AML-193 (cell line): Measurements from ENCODE around the gene MRM1.
"Not testable (repeated sequence)": the region's sequence is repeated elsewhere in the genome, so short reads cannot be mapped to it uniquely, and the experiment has no call there.

Experiments used
- DNase-seq, 2 experiments: peaks; one replicate each; lab custom pipeline; 2025; lab: John Stamatoyannopoulos, UW

MRM1 gene

DNA sequence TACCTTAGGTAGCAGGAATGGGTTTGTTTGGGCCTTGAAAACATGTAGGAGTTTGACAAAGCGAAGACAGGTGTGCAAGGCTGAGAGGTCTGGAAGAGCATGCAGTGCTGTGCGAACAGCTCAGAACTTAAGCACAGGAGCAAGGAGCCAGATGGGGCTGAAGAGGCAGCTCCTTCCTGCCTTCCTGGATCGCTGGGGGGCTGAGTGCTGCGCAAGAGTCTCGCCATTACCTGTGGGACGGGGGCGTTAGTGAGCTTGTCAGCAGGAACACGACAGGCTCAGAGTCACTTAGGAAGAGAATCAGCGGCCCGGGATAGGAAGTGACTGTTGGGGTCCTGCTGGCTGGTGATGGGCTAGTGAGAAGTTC lies 464 bp upstream of the MRM1 start:
- no peak for DNase-seq

DNA sequence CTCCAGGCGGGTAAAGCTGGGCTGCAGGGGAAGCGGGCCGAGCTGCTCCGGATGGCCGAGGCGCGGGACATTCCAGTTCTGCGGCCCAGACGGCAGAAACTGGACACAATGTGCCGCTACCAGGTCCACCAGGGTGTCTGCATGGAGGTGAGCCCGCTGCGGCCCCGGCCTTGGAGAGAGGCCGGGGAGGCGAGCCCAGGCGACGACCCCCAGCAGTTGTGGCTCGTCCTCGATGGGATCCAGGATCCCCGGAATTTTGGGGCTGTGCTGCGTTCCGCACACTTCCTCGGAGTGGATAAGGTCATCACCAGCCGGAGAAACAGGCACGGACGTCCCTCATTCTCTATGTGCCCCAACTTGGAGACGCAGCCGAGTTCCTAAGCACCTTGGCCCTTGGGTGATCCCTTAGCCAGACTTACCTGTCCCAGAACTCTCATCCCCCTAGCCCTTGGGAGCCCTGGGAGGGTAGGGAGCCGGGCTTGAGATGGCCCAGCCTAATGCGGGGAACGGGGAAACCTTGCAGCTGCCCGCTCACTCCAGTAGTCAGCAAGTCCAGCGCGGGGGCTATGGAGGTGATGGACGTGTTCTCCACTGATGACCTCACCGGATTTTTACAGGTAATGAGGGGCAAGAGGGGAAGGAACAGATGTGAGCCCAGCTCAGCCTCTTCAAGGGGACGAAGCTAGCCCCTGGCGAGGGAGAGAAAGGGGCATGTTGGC lies 806 bp downstream of the MRM1 start:
- no peak for DNase-seq

DNA sequence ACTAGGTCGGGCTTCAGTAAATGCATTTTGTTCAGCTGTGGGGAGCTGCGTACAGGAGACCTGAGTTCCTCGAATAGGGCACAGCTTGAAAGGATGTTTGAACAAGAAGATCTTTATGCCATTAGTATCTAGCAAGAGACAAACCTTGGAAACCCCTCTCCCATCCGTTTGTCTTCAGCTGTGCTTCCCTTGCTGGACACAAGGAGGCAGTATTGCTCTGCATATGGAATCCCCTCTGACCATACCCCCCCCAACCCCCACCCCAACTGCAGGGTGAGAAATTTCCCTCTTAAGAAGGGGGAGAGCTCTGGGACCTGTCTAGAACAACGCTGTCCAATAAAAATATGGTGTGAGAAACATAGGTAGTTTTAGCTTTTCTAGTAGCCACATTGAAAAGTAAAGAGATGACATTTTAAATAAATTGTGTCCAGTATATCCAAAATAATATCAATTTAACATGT lies 1.6 kb downstream of the MRM1 start:
- DNase-seq, result peak; percentile 81 to 82

DNA sequence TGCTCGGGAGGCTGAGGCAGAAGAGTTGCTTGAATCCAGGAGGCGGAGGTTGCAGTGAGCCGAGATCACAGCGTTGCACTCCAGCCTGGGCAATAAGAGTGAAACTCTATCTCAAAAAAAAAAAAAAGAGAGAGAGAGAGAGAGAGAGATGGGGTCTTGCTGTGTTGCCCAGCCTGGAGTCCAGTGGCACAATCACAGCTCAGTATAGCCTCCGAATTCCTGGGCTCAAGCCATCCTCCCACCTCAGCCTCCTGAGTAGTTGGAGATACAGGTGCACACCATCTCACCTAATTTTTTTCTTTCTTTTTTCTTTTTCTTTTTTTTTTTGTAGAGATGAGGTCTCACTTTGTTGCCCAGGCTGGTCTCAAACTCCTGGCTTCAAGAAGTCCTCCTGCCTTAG lies 3.6 kb downstream of the MRM1 start:
- not testable (repeated sequence) for DNase-seq

DNA sequence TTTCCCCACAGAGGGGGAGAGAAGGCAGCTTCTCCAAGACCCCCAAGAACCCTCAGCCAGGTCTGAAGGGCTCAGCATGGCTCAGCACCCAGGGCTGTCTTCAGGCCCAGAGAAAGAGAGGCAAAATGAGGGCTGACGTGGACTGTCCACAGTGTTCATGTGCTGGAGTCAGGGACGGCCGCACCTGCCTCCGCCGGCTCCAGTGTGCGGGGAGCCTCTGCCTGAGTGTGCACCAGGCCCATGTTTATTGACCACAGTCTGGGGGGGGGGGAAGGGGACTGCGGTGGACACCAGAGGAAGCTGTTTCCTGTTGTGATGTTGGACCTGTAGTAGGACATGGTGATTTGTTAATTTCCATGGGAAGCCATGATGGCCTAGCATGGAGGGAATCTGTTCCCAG lies 6.9 kb downstream of the MRM1 start:
- no peak for DNase-seq

DNA sequence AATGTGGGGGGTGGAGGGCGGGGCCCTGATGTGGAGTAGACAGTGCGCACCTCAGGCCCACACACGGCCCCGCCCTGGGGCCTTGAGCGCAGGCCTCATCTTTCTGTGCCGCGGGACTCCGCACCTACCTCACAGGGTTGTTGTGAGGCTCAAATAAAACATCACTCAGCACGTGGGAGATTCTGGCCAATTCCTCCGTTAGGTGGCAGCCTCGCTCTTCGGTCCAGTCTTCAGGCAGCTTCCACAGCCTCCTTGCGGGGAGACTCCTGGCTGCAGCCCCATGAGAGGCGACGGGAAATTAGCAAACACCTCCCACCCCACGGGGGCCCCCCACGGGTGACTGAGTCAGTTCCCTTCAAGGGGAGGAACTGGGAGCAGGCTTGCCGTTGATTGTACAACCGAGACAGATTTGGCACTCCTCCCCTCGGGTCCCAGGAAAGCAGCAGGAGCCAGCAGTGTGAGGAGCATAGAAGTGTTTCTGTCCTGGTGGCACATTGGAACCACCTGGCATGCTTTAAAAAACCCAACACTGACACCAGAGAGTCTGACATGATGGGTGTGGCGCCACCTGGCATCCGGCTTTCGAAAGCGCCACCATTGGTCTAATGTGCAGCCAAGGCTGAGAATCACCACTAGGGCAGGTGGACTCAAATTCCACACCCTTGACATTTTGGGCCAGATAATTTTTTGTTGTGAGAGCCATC lies 7.6 kb downstream of the MRM1 start:
- DNase-seq, result peak; percentile 35 to 38

DNA sequence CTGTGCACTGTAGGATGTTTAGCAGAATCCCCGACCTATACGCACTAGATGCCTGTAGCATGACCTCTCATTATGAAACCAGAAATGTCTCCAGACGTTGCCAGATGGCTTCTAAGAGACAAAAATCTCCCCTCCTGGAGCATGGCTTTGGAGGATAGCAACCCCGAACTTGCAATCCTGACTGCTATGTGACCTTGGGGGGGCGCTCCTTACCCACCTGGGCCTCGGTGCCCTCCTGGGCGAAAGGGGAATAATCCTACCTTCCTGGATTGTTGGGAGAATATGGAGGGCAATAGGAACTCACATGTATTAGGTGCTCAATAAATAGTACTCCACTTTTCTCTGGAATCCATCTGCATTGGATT lies 8.1 kb downstream of the MRM1 start:
- DNase-seq, result no peak

DNA sequence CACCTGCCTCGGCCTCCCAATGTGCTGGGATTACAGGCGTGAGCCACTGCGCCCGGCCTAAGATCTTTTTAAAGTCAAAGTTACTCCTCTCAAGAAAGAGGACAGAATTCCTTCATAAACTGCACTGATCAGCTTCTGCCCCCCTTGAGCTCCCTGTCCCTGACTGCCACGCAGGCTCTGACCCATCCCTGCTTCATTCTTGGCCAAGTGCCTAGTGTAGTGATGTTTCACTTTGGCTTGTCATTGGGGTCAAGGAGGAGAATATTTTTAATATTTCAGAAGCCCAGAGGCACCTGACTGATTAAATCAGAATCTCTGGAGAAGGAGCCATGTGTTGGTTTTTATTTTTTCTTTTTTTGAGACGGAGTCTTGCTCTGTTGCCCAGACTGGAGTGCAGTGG lies 9.1 kb downstream of the MRM1 start:
- no peak for DNase-seq

DNA sequence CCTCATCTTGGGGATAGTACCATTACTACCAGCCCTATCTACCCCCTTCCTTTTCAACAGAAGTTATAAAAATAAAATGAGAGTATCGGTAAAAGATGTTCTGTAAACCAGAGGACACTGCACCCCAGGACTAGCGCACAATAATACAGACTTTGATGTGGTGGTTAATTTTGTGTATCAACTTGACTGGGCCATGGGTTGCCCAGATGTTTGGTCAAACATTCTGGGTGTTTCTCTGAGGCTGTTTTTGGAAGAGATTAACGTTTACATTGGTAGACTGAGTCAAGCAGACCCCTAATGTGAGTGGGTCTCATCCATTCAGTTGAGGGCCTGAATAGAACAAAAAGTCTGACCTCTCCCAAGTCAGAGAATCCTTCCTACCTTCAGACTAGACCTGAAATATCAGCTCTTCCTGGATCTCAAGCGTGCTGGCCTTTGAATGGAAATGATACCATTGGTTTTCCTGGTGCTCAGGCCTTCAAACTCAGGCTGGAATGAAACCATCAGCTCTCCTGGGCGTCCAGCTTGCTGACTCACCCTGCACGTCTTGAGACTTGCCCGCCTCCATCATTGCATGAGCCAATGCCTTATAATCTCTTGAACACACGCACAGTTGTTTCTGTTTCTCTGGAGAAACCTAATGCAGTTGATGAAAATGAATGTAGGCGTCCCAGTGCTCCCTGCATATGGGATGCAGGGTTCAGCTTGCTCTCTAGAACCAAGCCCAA lies 10.1 kb downstream of the MRM1 start:
- DNase-seq, result no peak

DNA sequence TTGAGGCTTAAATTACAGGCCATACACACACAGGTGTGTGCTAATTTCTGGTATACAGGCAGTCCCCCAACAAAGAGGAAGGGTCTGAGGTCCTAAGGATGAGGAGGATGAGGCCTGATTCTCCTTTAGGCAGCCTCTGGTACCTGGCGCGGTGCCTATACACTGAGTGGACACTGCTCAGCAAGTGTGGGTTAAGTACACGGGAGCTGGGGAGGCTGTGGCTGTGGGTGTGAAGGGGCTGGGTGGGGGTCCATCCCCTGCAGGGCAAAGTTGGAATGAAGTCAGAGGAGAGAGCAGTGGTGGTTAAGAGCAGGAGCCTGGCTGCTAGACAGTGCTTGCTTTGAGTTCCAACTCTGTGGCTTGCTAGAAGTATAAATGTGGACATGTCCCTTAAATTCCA lies 10.9 kb downstream of the MRM1 start:
- DNase-seq, result no peak

DNA sequence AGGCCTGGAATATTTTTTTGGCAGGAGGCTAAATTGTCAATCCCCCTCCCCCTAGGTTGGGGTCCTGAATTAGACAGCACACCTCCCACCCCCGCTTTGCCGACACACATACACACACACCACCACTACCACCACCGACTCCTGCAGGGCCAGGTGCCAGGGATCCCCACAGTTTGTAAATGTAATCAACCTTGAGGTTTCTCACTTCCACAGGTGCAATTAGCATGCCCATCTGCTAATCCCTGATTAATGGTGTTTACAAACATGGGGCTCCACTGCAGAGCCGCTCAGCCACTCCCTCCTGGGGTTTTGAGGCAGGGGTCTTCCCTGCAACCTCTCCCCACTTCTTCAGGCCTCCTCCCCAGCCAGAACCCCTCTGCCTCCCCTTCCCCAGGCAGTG lies 11.8 kb downstream of the MRM1 start:
- DNase-seq, result no peak

DNA sequence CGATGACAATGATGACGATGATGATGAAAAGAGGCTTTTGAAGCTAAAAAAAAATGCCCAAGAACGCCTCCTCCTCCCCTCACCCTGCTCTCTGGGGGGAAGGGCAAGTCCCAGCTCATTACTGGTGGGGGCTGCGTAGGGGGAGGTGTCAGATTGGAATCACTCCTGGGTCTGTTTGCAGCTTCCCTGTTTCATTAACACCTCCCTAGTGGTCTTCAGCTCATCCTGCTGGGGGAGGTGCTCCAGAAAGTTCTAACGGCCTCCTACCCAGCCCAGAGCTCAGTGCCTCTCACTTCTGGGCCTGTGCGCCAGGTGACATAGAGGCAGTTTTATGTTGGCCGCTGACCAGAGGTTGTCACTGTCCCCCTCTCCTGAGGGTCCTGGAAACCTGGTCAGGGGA lies 12.7 kb downstream of the MRM1 start:
- no peak for DNase-seq

DNA sequence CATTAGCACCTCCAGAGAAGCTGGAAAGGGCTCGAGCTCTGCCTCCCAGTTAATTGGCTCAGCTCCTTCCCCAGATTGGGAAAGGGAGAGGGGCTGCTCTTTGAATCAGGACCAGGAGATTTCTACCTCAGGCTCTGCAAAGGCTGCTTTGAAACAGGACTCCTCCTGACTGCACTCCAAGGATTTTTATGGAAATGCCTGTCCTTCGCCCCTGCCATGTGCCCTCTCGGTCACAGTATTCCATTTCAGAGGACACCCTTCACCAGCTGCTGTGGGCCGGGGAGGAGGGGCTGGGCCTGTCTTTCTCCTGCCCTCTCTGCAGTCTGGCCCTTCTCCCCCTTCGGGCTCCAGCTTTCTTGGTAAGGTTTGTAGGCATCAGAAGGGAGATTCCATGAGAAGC lies 13.6 kb downstream of the MRM1 start:
- DNase-seq, result no peak

DNA sequence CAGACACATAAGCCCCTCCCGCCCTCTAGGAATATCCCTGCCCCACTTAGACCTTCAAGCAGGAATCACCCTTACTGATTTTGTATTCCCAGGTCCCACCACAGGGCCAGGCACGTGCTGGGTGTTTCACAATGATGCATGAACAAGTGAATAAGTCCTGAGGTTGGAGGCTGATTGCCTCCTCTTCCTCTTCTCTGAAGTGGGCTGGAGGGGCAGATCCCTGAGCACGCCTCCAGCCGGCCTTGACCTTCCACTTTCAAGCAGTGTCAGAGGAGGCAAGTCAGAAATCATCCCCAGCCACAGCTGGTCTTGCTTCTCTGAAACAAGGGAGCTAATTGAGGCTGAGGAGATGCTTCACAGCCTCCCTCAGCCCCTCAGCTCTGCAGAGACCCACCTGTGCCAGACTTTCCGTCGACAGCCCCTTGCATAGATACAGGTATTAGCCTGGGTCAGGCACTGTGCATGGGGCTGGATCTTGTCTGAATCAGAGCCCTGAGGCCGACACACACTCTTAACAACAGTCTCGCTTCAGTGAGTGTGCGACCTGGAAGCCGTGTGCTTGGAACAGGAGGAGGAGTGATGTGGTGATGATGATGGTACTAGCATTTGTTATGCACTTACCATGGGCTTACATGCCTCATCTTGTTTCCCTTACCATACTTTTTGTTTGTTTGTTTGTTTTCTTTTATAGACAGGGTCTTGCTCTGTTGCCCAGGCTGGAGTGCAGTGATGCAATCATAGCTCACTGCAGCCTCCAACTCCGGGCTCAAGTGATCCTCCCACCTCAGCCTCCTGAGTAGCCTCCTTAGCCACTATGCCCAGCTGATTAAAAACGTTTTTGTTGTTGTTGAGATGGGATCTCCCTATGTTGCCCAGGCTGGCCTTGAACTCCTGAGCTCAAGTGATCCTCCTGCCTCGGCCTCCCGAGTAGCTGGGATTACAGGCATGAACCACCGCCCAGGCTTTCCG lies 15.0 kb downstream of the MRM1 start:
- no peak for DNase-seq

DNA sequence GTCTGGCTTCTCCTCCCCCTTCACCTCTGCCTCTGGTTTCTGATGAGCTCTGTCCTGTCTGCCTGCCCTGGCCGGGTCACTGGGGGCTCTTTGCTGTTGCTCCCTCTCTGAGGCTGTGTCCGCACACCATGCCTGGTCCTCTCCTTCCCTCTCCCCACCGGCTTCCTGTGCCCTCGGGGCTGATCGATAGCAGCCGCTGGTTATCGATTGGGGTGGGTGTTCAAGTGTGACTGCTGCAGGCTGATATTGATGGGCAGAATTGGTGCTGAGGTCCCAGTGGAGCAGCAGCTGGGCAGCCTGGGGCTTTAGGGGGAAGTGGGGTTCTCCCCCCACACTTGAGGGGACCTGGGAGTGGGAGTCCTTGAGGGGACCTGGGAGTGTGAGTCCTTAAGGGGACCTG lies 16.4 kb downstream of the MRM1 start:
- no peak for DNase-seq

DNA sequence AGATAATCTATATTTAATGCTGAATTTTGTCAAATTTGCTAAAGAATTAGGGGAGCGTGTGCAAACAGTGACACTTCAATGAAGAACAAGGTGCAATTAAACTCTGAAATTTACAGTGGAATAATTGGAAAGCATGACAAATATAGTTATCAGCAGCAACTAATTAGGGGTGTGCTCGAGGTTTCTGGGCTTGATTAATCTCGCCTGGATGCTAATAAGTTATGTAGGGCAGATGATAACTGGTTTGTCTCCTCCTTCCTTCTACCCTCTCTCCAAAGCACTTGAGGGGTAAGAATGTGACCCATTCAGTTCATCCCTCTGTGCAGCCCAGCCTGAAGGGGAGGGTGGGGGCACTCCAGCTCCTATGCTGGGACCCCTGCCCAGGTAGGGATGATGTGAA lies 21.9 kb downstream of the MRM1 start:
- no peak for DNase-seq

DNA sequence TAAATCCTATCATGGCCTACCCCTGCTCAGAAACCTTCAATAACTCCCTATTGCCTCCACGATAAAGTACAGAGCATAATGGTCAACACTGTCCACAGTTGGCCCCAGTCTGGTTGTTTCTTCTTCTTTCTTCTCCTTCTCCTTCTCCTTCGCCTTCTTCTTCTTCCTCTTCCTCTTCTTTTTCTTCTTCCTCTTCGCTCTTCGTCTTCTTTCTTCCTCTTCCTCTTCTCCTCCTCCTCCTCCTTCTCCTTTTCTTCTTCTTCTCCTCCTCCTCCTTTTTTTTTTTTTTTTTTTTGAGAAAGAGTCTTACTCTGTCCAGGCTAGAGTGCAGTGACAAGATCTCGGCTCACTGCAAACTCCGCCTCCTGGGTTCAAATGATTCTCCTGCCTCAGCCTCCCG lies 23.8 kb downstream of the MRM1 start:
- no peak for DNase-seq

DNA sequence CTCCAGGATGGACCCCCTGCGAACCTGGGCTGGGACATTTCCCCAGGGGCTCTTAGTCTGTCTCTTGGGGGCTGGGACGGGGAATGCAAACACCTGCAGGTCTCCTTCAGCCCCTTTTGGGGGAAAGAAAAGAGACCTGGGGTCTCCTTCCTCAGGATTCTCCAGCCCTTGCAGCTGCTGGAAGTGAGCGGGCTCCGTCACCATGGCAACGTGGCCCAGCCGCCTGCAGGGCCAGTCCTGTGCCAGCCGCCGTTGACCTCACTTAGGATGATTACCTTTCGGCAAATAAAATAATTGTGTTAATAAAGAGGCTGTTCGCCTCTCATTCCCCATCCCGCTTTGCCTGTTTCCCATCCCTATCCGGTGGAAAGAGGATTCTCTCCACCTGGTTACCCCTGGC lies 25.7 kb downstream of the MRM1 start:
- DNase-seq, result no peak

DNA sequence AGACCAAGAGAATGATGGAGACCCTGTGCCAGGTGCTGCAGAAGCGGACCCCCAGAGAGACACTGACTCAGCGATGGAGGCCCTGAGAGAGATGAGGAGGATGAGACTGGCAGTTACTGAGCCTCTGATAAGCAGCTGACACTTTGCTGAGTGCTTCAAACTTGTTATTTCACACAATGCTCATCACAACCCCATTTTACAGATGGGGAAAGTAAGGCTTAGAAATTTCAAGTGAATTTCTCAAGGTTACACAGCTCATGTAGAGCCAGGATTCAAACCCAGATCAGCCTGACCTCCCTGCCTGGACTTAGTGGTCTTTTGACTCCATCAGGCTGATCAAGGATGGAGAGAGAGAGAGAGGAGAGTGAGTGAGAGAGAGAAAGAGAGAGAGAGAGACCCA lies 27.2 kb downstream of the MRM1 start:
- DNase-seq, result no peak

DNA sequence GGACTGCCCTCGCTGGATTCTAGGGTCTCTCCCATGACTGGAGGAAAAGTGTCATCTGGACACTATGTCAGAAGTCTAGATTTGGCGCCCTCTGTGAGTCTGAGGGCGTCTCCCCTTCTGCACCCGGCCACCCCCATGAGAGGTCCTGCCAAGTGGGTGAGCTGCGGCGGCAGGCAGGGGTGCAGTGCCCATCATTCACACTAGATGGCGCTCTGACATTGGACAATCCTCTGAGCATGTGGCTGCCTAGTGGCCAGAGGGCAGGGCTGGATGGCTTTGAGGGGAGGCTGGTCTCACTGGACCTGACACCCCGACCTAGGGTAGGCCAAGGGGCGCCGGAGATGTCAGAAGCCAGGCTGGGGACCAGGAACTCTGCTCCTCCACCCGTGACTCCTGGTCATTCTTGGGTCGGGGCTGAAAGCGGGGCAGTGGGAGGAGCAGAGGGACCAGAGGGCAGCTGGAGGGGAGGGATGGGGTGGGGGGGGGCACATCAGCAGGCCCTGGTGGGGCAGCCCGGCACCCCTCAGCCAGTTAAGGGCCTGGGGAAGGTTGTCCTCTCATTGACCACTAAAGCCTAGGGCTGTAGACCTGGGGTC lies 28.0 kb downstream of the MRM1 start:
- peak; percentile 70 to 75 for DNase-seq

DNA sequence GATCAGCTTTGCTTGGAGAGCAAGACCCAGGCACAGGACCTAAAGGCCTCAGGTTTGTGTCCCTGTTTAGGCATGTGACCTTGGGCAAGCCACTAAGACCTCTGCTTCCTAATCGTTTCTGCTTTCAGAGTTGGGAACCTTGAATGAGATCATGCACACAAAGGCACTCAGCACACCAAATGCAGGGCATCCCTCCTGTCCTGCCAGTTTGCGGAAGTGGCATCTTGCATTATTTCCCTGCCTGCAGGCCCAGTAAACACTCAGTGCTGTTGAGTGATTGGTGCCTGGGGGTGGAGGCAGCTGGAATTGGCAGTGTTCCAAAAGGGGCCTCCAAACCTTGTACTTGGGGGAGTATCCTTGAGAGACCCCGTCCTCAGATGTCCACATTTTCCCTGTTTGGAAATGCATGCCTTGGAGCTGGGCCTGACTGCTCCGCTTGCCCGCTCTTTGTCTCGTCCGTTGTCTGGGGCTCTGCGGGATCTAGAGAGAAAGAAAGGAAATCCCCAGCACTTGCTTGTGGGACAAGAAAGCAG lies 28.7 kb downstream of the MRM1 start:
- no peak for DNase-seq
